HG02840 (cell line): Measurements from ENCODE around the gene TAGLN2.

Experiments used
- ATAC-seq: cut with Tn5 transposase; IDR thresholded peaks from one replicate; pipeline ENCODE4 v1.9.1; 2021; ENCODE audit warnings: mild to moderate bottlenecking, moderate library complexity, moderate number of reproducible peaks; ENCODE audit not compliant: unreplicated experiment, low FRiP score

TAGLN2 gene

DNA sequence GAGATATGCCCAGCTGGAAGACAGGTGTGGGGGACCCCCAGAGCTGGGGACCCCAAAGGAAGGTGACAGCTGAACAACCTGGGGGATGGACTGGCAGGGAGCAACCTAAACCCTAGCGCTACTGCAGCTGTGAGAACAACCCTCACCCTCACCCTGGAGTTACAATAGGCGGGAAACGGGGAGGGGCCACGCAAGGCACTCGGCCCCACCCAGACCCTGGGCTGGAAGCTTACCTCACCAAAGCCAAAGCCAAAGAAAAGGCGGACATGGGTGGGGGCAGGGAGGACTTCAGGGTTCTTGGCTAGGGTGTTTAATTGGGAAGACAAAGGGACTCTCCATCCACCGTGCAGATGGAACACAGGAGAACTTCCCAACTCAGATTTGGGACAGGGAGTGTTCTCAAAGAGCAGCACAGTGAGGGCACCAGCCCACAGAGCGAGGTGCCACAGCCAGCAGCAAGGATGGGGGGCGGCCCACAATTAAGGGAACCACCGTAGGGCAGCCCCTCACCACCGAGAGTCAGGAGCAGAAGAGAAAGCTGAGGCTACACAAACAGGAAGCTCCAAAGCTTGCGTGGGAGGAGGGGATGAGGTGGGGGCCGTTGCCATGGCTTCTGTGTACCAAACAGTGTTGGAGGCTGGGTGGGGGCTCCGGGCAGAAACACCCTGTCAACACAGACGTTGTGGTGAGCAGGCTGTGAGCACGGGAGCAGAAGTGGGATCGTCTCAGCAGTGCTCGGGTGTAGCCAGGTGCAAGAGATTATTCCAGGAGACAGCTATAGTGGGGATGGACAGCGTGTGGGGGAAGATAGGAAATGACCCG is 1.9 kb downstream of the TAGLN2 start:
- peak; percentile 28 for ATAC-seq

- no peak for ATAC-seq
Observed at GRCh38 chr1:159922511-159923202, 2.6 kb downstream of the TAGLN2 start.

DNA sequence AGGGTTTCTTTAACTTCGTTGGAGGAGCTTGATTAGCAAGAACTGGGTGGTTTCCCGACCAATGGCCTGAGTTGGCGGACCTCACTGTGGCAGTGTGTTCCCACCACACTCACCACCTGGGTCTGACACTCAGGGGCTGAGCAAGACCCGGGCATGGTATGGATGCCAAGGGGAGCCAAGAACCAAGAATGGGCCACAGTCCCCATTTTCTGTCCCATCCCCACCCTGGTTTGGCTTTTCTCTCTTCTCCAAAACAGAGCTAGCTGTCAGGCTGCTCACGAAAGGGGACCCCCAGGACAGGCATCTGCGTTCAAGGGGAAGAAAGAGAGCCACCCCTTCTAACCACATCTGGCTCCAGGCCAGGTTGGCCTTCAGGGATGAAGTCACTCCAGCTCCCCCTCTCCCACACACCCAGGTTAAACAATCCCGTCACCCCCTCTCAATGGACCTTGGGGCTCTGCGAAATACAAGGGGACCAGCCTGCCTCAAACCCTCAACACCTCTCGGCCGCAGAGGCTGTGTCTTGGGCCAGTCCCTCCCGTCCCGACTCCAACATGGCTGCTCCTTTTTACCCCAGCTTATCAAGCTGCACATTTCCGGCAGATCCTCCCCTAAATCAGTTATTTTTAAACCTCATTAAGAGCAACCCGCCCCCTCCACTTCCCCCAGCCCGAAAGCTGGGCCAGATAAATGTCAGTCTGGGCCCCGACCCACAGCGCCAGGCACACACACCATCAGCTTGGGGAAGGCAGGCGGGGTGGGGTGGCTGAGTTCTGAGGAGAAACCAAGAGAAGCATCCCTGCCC is 3.4 kb downstream of the TAGLN2 start:
- ATAC-seq: no peak

DNA sequence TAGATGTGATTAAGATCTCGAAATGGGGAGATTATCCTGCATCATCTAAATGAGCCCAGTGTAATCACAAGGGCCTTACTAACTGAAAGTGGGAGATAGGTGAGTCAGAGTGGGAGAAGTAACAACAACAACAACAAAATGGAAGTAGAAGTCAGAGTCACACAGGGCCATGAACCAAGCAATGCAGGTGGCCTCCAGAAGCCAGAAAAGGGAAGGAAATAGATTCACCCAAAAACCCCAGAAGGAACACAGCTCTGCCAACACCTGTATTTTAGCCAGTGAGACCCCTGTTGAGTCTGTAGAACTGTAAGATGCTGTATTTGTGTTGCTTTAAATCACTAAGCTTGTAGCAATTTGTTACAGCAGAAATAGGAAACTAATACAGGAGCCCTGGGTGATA is 4.1 kb downstream of the TAGLN2 start:
- peak; percentile 30 for ATAC-seq

- no peak for ATAC-seq
Observed at GRCh38 chr1:159920651-159921050, 4.7 kb downstream of the TAGLN2 start.

DNA sequence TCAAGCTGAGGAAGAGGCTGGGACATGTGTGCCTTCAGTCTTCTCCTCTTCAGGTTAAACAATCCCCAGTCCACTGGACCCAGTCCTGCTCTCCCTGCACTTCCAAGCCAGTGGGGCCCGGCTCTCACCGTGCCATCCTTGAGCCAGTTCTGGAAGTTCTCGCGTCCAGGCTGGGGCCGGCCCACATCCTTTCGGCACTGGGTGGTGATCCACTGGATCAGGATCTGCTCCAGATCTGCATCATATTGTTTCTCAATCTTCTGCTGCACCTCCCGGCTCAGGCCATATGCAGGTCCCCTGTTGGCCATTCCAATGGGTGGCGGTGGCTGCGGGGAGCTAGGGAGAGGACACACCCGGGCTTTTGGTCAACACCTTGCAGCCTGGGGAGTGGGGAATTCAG is 5.1 kb downstream of the TAGLN2 start:
- ATAC-seq: no peak

DNA sequence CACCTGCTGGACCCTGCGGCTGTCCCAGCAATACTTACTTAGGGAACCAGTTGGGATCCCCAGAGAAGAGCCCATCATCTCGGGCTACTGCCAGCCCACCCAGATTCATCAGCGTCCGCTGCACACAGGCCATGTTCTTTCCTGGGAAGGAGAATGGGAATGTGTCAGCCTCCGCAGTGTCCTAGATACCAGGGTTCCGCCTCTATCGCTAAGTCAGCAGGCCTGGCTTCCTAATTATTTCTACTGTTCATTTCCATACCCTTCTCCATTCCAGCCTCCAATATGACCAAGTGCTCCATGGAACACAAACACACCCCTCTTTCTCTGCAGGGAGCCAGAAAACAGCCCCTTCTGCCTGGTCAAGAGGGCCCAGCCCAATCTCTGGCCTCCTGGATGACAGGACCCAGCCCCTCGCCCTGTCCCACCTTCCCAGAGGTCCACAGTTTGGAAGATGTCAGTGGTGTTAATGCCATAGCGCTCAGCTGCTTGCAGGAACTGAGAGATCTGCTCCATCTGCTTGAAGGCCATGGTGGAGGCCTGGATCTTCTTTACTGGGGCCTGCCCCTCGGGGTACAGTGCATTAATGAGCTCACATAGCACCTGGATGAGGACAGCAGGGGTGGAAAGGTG is 6.0 kb downstream of the TAGLN2 start:
- no peak for ATAC-seq

GRCh38 chr1:159918352-159919200 is 6.7 kb downstream of the TAGLN2 start:
- ATAC-seq: no peak

- ATAC-seq: no peak
Observed at GRCh38 chr1:159917533-159918351, 7.6 kb downstream of the TAGLN2 start.

DNA sequence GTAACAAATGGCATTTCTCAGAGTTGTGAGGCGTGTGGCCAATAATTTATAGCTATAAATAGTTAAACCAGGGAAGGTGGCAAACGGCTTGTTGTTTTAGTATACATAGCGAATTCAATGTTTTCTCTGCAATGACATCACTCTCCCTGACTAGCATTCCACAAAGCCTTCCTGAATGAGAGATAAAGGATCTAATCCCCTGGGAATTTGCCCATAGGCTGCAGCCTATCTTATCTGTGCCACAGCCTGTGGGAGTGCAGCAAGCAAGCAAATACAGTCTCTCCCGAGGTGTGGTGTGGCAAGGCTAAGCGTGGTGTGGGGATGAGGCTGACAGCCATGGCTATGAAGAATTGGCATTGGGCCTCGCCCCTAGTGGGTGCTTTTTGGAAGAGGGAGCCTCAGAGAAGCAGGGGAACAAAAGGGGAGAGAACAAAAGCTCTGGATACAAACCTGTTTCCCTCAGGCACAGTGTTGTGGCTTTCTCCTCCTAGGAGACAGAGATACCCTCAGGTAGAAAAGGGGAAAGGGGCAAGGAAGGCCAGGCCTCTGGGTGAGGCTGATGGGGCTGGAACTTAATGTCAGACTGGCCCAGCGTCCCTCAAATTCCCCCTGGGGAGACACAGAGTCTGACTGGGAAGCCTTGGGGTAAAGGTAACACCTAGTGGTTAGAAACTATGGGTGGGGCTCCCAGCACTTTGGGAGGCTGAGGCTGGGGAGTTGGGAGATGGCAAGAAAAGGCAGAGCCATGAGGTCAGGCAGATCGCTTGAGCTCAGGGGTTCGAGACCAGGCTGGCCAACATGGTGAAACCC is 8.9 kb downstream of the TAGLN2 start:
- ATAC-seq: no peak

- no peak for ATAC-seq
Observed at GRCh38 chr1:159915571-159916241, 9.6 kb downstream of the TAGLN2 start.

GRCh38 chr1:159914252-159915018 is 10.9 kb downstream of the TAGLN2 start:
- no peak for ATAC-seq

- ATAC-seq: no peak
Observed at GRCh38 chr1:159913451-159914192, 11.7 kb downstream of the TAGLN2 start.

DNA sequence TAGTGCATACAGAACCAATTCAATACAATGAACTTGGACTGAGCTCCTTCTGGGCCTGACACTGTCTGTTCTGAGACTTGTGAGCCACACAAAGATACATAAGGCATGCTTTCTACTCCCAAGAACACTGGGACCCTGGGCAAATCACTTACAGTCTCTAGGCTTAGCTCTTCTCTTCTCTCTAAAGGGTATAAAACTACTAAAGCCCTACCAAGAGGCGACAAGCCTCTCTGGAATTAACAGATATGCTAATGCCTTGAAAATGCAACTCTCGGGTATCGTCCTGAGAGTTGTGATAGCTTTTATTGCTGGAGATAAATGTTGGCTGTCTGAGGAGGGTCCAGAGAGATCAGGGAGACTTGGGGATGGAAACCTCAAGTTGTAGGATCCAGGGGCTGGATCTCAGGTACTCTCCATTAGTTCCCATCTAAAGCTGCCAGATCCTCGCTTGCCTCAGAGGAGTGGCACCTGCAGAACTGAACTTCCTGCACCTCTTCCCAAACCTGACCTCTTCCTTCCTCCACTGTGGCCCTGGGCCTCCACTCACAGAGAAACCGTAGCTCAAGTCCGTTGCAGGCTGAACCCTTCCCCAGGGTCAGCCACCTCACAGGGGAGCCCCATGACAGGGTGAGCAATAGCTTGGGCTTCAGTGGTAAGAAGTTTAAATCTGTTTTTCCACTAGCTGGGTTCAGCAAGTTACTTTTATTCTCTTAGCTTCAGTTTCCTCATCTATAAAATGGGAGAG is 13.8 kb downstream of the TAGLN2 start:
- ATAC-seq: no peak
